ENCODE results near the gene INTS11. TPM values are rescaled to one million over a fixed set of nuclear protein-coding genes. Genes with fewer than 3 reads are reported as not detected.

Gene INTS11
- total and polyA plus RNA-seq, 10 of the 15 experiments (the other 5 are each of a cell fraction or from before 2014, with no cell fraction given): 2.5 to 117 (median 77.7) TPM

DNA sequence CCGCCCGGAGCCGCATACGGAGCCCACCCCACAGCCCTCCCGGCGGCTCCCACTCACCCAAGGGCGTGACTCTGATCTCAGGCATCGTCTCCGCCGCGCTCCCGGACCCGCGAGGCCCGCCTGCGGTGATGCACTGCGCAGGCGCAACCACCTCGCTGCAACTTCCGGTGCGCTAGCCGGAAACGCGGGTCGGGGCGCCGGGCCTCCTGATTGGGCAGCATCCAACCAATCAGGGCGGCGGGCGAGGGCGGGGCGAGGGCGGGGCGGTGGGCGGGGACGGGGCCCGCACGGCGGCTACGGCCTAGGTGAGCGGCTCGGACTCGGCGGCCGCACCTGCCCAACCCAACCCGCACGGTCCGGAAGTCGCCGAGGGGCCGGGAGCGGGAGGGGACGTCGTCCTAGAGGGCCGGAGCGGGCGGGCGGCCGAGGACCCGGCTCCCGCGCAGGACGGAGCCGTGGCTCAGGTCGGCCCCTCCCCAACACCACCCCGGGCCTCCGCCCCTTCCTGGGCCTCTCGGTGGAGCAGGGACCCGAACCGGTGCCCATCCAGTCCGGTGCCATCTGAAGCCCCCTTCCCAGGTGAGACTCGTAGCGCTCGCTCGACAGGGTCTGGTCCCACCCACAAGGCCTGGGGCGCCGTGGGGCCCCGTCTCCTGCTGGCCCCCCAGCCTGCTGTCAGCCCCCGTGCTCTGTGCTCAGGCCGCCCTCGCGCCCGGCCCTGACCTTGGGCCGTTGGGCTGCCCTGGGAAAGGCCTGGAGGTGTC, at the start of gene INTS11, which contains the start of gene CPTP (continued):
- TF ChIP-seq CREB1 (IDR thresholded peaks at IDR 0.05; ENCODE audit: low read depth): 0 out of 2 replicates have a peak, but pooled peaks have one; percentile 27
- TF ChIP-seq EP300 (IDR thresholded peaks at IDR 0.05; ENCODE audit: borderline replicate concordance in 1 of 2, control insufficient read depth in 1 of 2, low read depth in 2 of 2, low read length in 2 of 2): no peak
- TF ChIP-seq POU2F2 (IDR thresholded peaks at IDR 0.05; ENCODE audit: borderline replicate concordance, low read depth, low read length): no peak
- no peak for TF ChIP-seq CHD1 (IDR thresholded peaks at IDR 0.05; ENCODE audit: low read depth, low read length)
- no peak for TF ChIP-seq KDM1A (IDR thresholded peaks at IDR 0.05; ENCODE audit: borderline replicate concordance)
- peak; percentile 11 for TF ChIP-seq FOS (IDR thresholded peaks at IDR 0.05; ENCODE audit: borderline replicate concordance, extremely low read depth, insufficient read length)
- no peak for TF ChIP-seq TBL1XR1 (IDR thresholded peaks at IDR 0.05; ENCODE audit: low read depth, low read length)
- peak; percentile 83 for TF ChIP-seq NFYB (IDR thresholded peaks at IDR 0.05; ENCODE audit: insufficient read depth, low read depth, low read length)
- peak; percentile 50 for TF ChIP-seq SP1 (IDR thresholded peaks at IDR 0.05; ENCODE audit: low read depth, low read length)
- peak; percentile 81 for TF ChIP-seq POLR2AphosphoS2 (IDR thresholded peaks at IDR 0.05; ENCODE audit: low read depth, low read length)
- TF ChIP-seq BACH1 (IDR thresholded peaks at IDR 0.05; ENCODE audit: borderline replicate concordance): 0 out of 2 replicates have a peak, but pooled peaks have one; percentile 6
- TF ChIP-seq CEBPB (IDR thresholded peaks at IDR 0.05; ENCODE audit: borderline replicate concordance in 1 of 2, low read depth in 2 of 2, low read length in 2 of 2): no peak
- TF ChIP-seq, protein P1, sequence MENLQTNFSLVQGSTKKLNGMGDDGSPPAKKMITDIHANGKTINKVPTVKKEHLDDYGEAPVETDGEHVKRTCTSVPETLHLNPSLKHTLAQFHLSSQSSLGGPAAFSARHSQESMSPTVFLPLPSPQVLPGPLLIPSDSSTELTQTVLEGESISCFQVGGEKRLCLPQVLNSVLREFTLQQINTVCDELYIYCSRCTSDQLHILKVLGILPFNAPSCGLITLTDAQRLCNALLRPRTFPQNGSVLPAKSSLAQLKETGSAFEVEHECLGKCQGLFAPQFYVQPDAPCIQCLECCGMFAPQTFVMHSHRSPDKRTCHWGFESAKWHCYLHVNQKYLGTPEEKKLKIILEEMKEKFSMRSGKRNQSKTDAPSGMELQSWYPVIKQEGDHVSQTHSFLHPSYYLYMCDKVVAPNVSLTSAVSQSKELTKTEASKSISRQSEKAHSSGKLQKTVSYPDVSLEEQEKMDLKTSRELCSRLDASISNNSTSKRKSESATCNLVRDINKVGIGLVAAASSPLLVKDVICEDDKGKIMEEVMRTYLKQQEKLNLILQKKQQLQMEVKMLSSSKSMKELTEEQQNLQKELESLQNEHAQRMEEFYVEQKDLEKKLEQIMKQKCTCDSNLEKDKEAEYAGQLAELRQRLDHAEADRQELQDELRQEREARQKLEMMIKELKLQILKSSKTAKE (IDR thresholded peaks at IDR 0.05; ENCODE audit: low read depth, poor library complexity, severe bottlenecking): no peak
- TF ChIP-seq LARP7 (IDR thresholded peaks at IDR 0.05): peak; percentile 28; the same call in 1 of the 2 replicates
- no peak for TF ChIP-seq PKNOX1 (IDR thresholded peaks at IDR 0.05)
- no peak for TF ChIP-seq MTA2 (IDR thresholded peaks at IDR 0.05; ENCODE audit: low read depth)
- no peak for TF ChIP-seq RAD21 (IDR thresholded peaks at IDR 0.05; ENCODE audit: insufficient read depth, low read depth, low read length)
- TF ChIP-seq POLR2AphosphoS5 (IDR thresholded peaks at IDR 0.05; ENCODE audit: low read length): peak; percentile 74; the same call in 1 of the 2 replicates
- TF ChIP-seq HCFC1 (IDR thresholded peaks at IDR 0.05; ENCODE audit: low read length): peak; percentile 46
- TF ChIP-seq, protein P2, sequence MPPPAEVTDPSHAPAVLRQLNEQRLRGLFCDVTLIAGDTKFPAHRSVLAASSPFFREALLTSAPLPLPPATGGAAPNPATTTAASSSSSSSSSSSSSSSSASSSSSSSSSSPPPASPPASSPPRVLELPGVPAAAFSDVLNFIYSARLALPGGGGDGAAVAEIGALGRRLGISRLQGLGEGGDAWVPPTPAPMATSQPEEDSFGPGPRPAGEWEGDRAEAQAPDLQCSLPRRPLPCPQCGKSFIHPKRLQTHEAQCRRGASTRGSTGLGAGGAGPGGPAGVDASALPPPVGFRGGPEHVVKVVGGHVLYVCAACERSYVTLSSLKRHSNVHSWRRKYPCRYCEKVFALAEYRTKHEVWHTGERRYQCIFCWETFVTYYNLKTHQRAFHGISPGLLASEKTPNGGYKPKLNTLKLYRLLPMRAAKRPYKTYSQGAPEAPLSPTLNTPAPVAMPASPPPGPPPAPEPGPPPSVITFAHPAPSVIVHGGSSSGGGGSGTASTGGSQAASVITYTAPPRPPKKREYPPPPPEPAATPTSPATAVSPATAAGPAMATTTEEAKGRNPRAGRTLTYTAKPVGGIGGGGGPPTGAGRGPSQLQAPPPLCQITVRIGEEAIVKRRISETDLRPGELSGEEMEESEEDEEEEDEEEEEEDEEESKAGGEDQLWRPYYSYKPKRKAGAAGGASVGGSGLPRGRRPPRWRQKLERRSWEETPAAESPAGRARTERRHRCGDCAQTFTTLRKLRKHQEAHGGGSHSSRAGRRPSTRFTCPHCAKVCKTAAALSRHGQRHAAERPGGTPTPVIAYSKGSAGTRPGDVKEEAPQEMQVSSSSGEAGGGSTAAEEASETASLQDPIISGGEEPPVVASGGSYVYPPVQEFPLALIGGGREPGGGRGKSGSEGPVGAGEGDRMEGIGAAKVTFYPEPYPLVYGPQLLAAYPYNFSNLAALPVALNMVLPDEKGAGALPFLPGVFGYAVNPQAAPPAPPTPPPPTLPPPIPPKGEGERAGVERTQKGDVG (CRISPR knock-in tag; IDR thresholded peaks at IDR 0.05): no peak
- TF ChIP-seq TCF3 (IDR thresholded peaks at IDR 0.05; ENCODE audit: borderline replicate concordance, insufficient read depth, low read depth, low read length): 0 out of 2 replicates have a peak, but pooled peaks have one; percentile 32
- no peak for TF ChIP-seq RCOR1 (conservative IDR thresholded peaks at IDR 0.05; ENCODE audit: low read depth, low read length)
- TF ChIP-seq, protein P3, sequence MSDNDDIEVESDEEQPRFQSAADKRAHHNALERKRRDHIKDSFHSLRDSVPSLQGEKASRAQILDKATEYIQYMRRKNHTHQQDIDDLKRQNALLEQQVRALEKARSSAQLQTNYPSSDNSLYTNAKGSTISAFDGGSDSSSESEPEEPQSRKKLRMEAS (IDR thresholded peaks at IDR 0.05; ENCODE audit: low read depth, low read length): no peak; the same call in 1 of the 2 replicates
- TF ChIP-seq HDAC2 (IDR thresholded peaks at IDR 0.05): no peak
